Measurements from ENCODE around the gene SNX15.

Gene SNX15

GRCh38 chr11:64996327-64996709 is 30.9 kb upstream of the SNX15 start:
- Histone ChIP-seq H3K9ac (ENCODE audit: low read depth, low read length, poor library complexity, severe bottlenecking) (no peak overlapping the region), H2AFZ (ENCODE audit: low read length) (no peak overlapping the region), H3K36me3 (ENCODE audit: insufficient read depth, low read length) (no peaks in the 10 kb centered on the region), H3K9me2 (replicated peaks; ENCODE audit: low read depth, low read length) (no peaks in the 10 kb centered on the region), H3K9me3 (ENCODE audit: insufficient read depth, low read depth, low read length) (no peaks in the 10 kb centered on the region), H4K20me1 (ENCODE audit: insufficient read depth, low read length, poor library complexity, severe bottlenecking) (no peaks in the 10 kb centered on the region), H3K4me2 (ENCODE audit: low read depth, low read length, poor library complexity, severe bottlenecking) (peak overlapping the region; percentile 50), H3K27me3 (ENCODE audit: insufficient read depth, low read length, poor library complexity, severe bottlenecking) (no peaks in the 10 kb centered on the region), H3F3A (ENCODE audit: low read depth) (no peaks in the 10 kb centered on the region), H3K79me2 (ENCODE audit: insufficient read depth, low read length) (no peaks in the 10 kb centered on the region), H3K4me3 (ENCODE audit: low read length, poor library complexity, severe bottlenecking) (no peak overlapping the region), H3K4me1 (ENCODE audit: insufficient read depth, low read length, poor library complexity, severe bottlenecking) (peaks cover 3% of the 10 kb centered on the region)
- TF ChIP-seq, protein P1, sequence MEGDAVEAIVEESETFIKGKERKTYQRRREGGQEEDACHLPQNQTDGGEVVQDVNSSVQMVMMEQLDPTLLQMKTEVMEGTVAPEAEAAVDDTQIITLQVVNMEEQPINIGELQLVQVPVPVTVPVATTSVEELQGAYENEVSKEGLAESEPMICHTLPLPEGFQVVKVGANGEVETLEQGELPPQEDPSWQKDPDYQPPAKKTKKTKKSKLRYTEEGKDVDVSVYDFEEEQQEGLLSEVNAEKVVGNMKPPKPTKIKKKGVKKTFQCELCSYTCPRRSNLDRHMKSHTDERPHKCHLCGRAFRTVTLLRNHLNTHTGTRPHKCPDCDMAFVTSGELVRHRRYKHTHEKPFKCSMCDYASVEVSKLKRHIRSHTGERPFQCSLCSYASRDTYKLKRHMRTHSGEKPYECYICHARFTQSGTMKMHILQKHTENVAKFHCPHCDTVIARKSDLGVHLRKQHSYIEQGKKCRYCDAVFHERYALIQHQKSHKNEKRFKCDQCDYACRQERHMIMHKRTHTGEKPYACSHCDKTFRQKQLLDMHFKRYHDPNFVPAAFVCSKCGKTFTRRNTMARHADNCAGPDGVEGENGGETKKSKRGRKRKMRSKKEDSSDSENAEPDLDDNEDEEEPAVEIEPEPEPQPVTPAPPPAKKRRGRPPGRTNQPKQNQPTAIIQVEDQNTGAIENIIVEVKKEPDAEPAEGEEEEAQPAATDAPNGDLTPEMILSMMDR (conservative IDR thresholded peaks at IDR 0.05; ENCODE audit: low read length), result no peak
- no peak for TF ChIP-seq EZH2phosphoT487 (IDR thresholded peaks at IDR 0.05; ENCODE audit: borderline replicate concordance)

DNA sequence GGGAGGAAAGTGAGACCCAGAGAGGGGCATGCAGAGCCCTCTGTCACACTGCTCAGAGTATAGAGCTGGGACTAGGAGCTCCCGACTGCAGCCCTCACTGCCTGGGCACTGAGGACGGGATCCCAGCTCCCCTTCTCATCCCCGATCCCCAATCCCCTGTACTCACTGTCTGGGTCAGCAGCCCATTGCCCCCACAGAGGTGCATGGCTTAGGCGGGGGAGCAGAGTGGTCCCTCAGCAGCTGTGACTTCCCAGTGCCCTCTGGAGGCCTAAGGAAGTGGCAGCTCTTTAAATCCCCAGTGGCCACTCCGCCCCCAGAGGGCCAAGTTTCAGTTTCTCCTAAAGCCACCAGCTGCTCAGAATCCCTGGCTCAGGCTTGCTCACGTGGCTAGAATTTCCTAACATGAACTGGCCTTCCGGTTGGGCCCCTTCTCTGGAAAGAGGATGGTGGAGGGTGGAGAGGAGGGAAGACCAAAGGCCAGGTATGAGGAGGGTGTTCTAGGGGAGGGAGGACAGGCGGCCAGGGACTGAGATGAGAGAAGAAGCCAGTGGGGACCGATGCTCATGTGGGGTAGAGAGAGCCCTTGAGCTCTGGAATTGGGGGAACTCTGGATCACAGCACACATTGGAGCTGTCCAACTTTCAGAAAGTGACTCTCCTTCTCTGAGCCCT is 30.4 kb upstream of the SNX15 start, which contains the start of gene BATF2:
TSS of gene BATF2 (minus strand) at position 262 of the 671 bp plus-strand sequence. CDS start at position 205, 57 bp downstream.
- H3K9me2 ChIP-seq (replicated peaks; ENCODE audit: low read depth, low read length), result no peaks in the 10 kb centered on the region
- no peaks in the 10 kb centered on the region for H3K36me3 ChIP-seq (ENCODE audit: insufficient read depth, low read length)
- H3K27me3 ChIP-seq (ENCODE audit: insufficient read depth, low read length, poor library complexity, severe bottlenecking), result no peaks in the 10 kb centered on the region
- H3K9me3 ChIP-seq (ENCODE audit: insufficient read depth, low read depth, low read length), result no peaks in the 10 kb centered on the region
- no peak within 1 kb of the TSS for H2AFZ ChIP-seq (ENCODE audit: low read length)
- H3K9ac ChIP-seq (ENCODE audit: low read depth, low read length, poor library complexity, severe bottlenecking), result no peak within 1 kb of the TSS
- peak within 1 kb of the TSS; percentile 50 for H3K4me2 ChIP-seq (ENCODE audit: low read depth, low read length, poor library complexity, severe bottlenecking)
- no peak for TF ChIP-seq EZH2phosphoT487 (IDR thresholded peaks at IDR 0.05; ENCODE audit: borderline replicate concordance)
- TF ChIP-seq, protein P1 (conservative IDR thresholded peaks at IDR 0.05; ENCODE audit: low read length), result peak; percentile 53
- peak within 1 kb of the TSS; percentile 41 for H3K4me3 ChIP-seq (ENCODE audit: low read length, poor library complexity, severe bottlenecking)
- no peaks in the 10 kb centered on the region for H4K20me1 ChIP-seq (ENCODE audit: insufficient read depth, low read length, poor library complexity, severe bottlenecking)
- no peaks in the 10 kb centered on the region for H3K79me2 ChIP-seq (ENCODE audit: insufficient read depth, low read length)
- peaks cover 3% of the 10 kb centered on the region for H3K4me1 ChIP-seq (ENCODE audit: insufficient read depth, low read length, poor library complexity, severe bottlenecking)
- H3F3A ChIP-seq (ENCODE audit: low read depth), result no peaks in the 10 kb centered on the region

- H3K27me3 ChIP-seq (ENCODE audit: insufficient read depth, low read length, poor library complexity, severe bottlenecking), result no peaks in the 10 kb centered on the region
- peak overlapping the region; percentile 60 for H2AFZ ChIP-seq (ENCODE audit: low read length)
- no peak overlapping the region for H3K4me3 ChIP-seq (ENCODE audit: low read length, poor library complexity, severe bottlenecking)
- no peaks in the 10 kb centered on the region for H4K20me1 ChIP-seq (ENCODE audit: insufficient read depth, low read length, poor library complexity, severe bottlenecking)
- no peaks in the 10 kb centered on the region for H3K36me3 ChIP-seq (ENCODE audit: insufficient read depth, low read length)
- no peaks in the 10 kb centered on the region for H3F3A ChIP-seq (ENCODE audit: low read depth)
- no peaks in the 10 kb centered on the region for H3K9me3 ChIP-seq (ENCODE audit: insufficient read depth, low read depth, low read length)
- H3K4me1 ChIP-seq (ENCODE audit: insufficient read depth, low read length, poor library complexity, severe bottlenecking), result peaks cover 3% of the 10 kb centered on the region
- no peak overlapping the region for H3K4me2 ChIP-seq (ENCODE audit: low read depth, low read length, poor library complexity, severe bottlenecking)
- no peaks in the 10 kb centered on the region for H3K79me2 ChIP-seq (ENCODE audit: insufficient read depth, low read length)
- TF ChIP-seq, protein P1 (conservative IDR thresholded peaks at IDR 0.05; ENCODE audit: low read length), result no peak
- no peak for TF ChIP-seq EZH2phosphoT487 (IDR thresholded peaks at IDR 0.05; ENCODE audit: borderline replicate concordance)
- no peak overlapping the region for H3K9ac ChIP-seq (ENCODE audit: low read depth, low read length, poor library complexity, severe bottlenecking)
- H3K9me2 ChIP-seq (replicated peaks; ENCODE audit: low read depth, low read length), result no peaks in the 10 kb centered on the region
Measured at GRCh38 chr11:64998141-64998540, 29.1 kb upstream of the SNX15 start.

Measured in Loucy (cell line).